ENCODE results near the gene URGCP. TPM values are rescaled to one million over a fixed set of nuclear protein-coding genes. Genes with fewer than 3 reads are reported as not detected.
"Not testable (repeated sequence)": the region's sequence is repeated elsewhere in the genome, so short reads cannot be mapped to it uniquely, and the experiment has no call there.

URGCP gene
- total RNA-seq, 4 donors from 2014 or later: 33.2 to 51.6 (median 41.0) TPM

DNA sequence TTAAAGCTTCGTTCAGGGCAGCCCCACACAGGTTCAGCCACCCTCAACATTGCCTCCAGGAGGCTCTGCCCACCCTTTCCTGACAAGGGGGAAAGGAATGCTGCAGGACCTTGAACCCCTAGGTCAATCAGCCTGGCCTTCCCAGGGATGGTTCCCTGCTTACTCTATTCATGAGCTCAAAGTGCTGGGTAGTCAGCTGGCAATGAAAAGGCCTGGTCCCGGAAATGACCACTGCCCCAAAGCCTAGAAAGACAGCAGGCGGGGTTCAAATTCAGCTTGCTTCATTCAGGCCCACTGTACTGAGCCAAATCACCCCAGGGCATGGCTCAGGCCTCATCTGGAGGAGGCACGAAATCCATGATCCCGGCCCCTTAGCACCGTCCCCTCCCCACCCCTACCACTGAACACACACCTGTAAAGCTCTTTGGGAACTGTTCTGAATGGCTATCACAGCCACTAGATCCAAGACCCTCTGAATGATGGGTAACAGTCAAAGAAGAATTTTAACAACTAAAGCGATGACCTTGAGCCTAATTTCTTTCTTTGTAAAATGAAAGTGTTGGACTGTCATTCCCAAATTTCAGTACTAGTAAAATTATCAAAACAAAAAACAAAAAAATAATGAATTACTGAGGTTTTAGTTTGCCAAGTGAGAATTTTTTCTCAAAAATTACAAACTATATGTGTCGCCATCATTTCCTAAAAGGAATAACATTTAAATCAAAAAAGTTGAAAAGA lies 1.0 kb downstream of the URGCP start:
- intact Hi-C loops (cut with DNase I): no loop called here
- peak; percentile 12 to 19 for DNase-seq
- 34 to 39% methylated on average over 6 to 8 of the region's 8 CpGs for WGBS, 2 donors

DNA sequence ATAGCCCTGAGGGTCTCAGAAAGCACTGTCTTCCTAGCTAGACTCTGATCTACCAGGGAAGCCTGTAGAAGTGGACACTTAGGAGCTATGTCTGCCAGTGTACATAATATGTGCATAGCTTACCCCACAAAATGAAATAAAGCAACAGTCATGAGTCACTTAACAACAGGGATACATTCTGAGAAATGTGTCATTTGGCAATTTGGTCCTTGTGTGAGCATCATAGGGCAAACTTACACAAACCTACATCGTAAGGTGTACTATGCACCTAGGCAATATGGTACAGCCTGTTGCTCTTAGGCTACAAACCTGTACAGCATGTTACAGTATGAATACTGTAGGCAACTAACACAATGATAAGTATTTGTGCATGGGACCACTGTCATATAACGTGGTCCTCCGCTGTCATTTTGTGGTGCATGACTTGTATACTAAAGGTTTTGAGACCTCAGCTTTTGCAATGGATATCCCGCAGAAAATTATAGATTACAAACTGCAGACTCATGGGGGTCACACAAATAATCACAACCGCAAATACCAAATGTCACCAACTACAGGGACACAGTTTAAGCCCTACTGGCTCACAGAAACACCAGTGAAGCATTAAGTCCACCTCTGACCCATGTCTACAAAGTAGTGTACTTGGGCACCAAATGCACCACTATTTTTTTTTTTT lies 1.7 kb downstream of the URGCP start:
- TF ChIP-seq POLR2A (IDR thresholded peaks at IDR 0.05): no peak
- TF ChIP-seq, protein P1, sequence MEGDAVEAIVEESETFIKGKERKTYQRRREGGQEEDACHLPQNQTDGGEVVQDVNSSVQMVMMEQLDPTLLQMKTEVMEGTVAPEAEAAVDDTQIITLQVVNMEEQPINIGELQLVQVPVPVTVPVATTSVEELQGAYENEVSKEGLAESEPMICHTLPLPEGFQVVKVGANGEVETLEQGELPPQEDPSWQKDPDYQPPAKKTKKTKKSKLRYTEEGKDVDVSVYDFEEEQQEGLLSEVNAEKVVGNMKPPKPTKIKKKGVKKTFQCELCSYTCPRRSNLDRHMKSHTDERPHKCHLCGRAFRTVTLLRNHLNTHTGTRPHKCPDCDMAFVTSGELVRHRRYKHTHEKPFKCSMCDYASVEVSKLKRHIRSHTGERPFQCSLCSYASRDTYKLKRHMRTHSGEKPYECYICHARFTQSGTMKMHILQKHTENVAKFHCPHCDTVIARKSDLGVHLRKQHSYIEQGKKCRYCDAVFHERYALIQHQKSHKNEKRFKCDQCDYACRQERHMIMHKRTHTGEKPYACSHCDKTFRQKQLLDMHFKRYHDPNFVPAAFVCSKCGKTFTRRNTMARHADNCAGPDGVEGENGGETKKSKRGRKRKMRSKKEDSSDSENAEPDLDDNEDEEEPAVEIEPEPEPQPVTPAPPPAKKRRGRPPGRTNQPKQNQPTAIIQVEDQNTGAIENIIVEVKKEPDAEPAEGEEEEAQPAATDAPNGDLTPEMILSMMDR (IDR thresholded peaks at IDR 0.05): no peak
- intact Hi-C loops (cut with DNase I): no loop called here

More for the DNA sequence above, 1.0 kb downstream of the URGCP start:
- no peaks in the 10 kb centered on the region for H3K36me3 ChIP-seq
- TF ChIP-seq, protein P1 (IDR thresholded peaks at IDR 0.05): no peak
- TF ChIP-seq POLR2A (IDR thresholded peaks at IDR 0.05): no peak
- peak overlapping the region; percentile 54 to 82 (median 74) for H3K27ac ChIP-seq
- peaks cover 16 to 39% of the 10 kb centered on the region in 2 donors for H3K4me1 ChIP-seq
- H3K4me3 ChIP-seq (replicated peaks in 1 of 3): peak overlapping the region in 2 of 3 donors; percentile 30 to 69
- no peaks in the 10 kb centered on the region for H3K27me3 ChIP-seq
- no peaks in the 10 kb centered on the region for H3K9me3 ChIP-seq

DNA sequence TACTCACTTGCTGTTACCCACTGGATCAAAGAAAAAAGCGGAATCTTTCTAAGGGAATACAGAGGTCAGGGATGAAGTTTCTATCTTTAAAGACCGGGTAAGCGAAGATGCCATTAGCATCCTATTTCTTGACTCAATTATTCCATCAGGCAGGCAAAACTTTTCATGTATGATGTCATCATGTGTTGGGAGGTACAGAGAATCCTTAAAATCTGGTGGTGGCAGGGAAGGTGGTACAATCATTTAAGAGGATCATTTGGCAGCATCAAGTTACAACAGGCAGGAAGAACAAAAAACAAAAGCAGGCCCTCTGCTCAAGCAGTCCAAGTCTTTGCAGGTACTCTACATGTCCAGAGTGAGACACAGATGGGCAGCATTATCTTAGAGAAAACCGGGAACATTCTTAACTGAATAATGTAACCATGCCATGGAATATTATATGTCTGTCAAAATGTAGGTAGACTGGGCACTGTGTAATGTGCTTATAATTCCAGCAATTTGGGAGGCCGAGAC lies 3.8 kb downstream of the URGCP start:
- H3K27ac ChIP-seq: no peak overlapping the region
- H3K4me1 ChIP-seq: peaks cover 16 to 39% of the 10 kb centered on the region in 2 donors

More for the DNA sequence above, 1.7 kb downstream of the URGCP start:
- Histone ChIP-seq H3K27me3 (no peaks in the 10 kb centered on the region), H3K9me3 (no peaks in the 10 kb centered on the region), H3K27ac (peak overlapping the region in 1 of 3 donors; percentile 74), H3K36me3 (no peaks in the 10 kb centered on the region), H3K4me1 (peaks cover 16 to 39% of the 10 kb centered on the region in 2 donors), H3K4me3 (replicated peaks in 1 of 3) (peak overlapping the region in 1 of 3 donors; percentile 69)
- WGBS, 2 donors: 92 to 95% methylated on average over 5 of the region's 5 CpGs
- no peak for DNase-seq

DNA sequence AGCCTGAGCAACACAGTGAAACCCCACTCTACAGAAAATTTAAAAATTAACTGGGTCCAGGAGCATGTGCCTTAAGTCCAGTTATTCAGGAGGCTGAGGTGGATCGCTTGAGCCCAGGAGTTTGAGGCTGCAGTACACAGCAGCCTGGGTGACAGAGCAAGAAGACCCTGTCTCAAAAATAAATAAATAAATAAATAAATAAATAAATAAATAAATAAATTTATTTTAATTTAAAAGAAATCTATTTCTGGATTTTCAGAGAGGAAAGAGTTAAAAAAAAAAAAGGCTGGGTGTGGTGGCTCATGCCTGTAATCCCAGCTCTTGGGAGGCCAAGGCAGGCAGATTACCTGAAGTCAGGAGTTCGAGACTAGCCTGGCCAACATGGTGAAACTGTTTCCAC lies 7.8 kb downstream of the URGCP start:
- H3K9me3 ChIP-seq; H3K27ac ChIP-seq; H3K27me3 ChIP-seq; H3K36me3 ChIP-seq; DNase-seq; H3K4me3 ChIP-seq (replicated peaks in 1 of 3); intact Hi-C loops (cut with DNase I): not testable (repeated sequence)
- 97 to 98% methylated on average over 2 of the region's 2 CpGs for WGBS, 2 donors
- peaks cover 5 to 18% of the 10 kb centered on the region in 2 donors for H3K4me1 ChIP-seq

More for the DNA sequence above, 3.8 kb downstream of the URGCP start:
- Histone ChIP-seq H3K36me3 (no peaks in the 10 kb centered on the region), H3K9me3 (no peaks in the 10 kb centered on the region), H3K4me3 (replicated peaks in 1 of 3) (no peak overlapping the region), H3K27me3 (no peaks in the 10 kb centered on the region)
- WGBS, 2 donors: 94 to 96% methylated on average over 5 of the region's 5 CpGs
- intact Hi-C loops (cut with DNase I): no loop called here
- DNase-seq: no peak
- TF ChIP-seq, protein P1 (IDR thresholded peaks at IDR 0.05): no peak
- no peak for TF ChIP-seq POLR2A (IDR thresholded peaks at IDR 0.05)

DNA sequence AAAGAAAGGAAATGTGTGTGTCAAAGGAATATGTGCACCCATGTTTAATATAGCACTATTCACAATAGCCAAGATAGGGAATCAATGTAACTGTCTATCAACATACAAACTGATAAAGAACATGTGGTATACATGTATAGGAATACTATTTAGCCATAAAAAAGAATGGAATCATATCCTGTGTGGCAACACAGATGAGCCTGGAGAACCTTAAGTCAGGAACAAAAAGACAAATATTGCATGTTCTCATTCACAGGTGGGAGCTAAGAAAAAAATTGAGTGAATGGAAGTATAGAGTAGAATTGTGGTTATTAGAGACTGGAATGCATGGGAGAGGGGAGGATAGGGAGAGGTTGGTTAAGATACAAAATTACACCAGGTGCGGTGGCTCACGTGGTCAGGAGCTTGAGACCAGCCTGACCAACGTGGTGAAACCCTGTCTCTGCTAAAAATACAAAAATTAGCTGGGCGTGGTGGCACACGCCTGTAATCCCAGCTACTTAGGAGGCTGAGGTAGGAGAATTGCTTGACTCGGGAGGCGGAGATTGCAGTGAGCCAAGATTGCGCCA lies 10.5 kb downstream of the URGCP start:
- Histone ChIP-seq H3K36me3 (no peaks in the 10 kb centered on the region), H3K9me3 (no peaks in the 10 kb centered on the region), H3K4me3 (replicated peaks in 1 of 3) (no peak overlapping the region), H3K27ac (no peak overlapping the region), H3K27me3 (no peaks in the 10 kb centered on the region), H3K4me1 (peaks cover 2 to 4% of the 10 kb centered on the region in 2 donors)
- TF ChIP-seq POLR2A (IDR thresholded peaks at IDR 0.05): no peak
- TF ChIP-seq, protein P1 (IDR thresholded peaks at IDR 0.05): no peak
- no peak for DNase-seq
- WGBS, 2 donors: 92 to 96% methylated on average over 8 of the region's 8 CpGs
- intact Hi-C loops (cut with DNase I): no loop called here

Measured in thyroid gland (tissue), 4 donors.